Measurements from ENCODE around the gene ZFPM1.

- TF ChIP-seq MAX (IDR thresholded peaks at IDR 0.05): no peak
- no peak for TF ChIP-seq CTCF (IDR thresholded peaks at IDR 0.05; ENCODE audit: low read depth, low read length, missing input control)
- TF ChIP-seq TAF1 (conservative IDR thresholded peaks at IDR 0.05): no peak
- no peak for TF ChIP-seq YY1 (IDR thresholded peaks at IDR 0.05)
- no peak for TF ChIP-seq NR2F2 (IDR thresholded peaks at IDR 0.05)
- TF ChIP-seq RAD21 (IDR thresholded peaks at IDR 0.05): no peak
These were observed 101.7 kb downstream of the ZFPM1 start for GRCh38 chr16:88554711-88555264.

Measured in liver (tissue), 3 donors.